Heart left ventricle (tissue), 16 donors: ENCODE measurements around the gene FAM120C. TPM values are rescaled to one million over a fixed set of nuclear protein-coding genes. Genes with fewer than 3 reads are reported as not detected.

Source experiments
- ATAC-seq, 4 donors: fragments of 200-7000 bp; cut with Tn5 transposase; one replicate each; pipeline ENCODE4 v1.9.1; 2020 to 2022; ENCODE audit warnings: moderate library complexity in 4 of 4, mild to moderate bottlenecking in 3 of 4, moderate number of reproducible peaks in 1 of 4
- DNase-seq, 5 donors: peaks; one replicate each; pipeline ENCODE4 v3.0.0-alpha.2; 2020
- H3K27ac ChIP-seq, 12 donors: fragments of 200-600 bp; sonication (generic) in 4 of 12; one replicate each; pipeline versions ENCODE4 v1.5.0 to v1.8.0; 2016 to 2022; ENCODE audit warnings: mild to moderate bottlenecking in 2 of 12
- H3K27me3 ChIP-seq, 9 donors: fragments of 200-600 bp; sonication (generic) in 2 of 9; one replicate each; pipeline versions ENCODE4 v1.5.1 to v1.8.0; 2016 to 2022; ENCODE audit warnings: mild to moderate bottlenecking in 3 of 9
- H3K36me3 ChIP-seq, 9 donors: fragments of 200-600 bp; sonication (generic) in 2 of 9; one replicate each; pipeline versions ENCODE4 v1.5.0 to v1.8.0; 2018 to 2022; ENCODE audit warnings: mild to moderate bottlenecking in 2 of 9
- H3K4me1 ChIP-seq, 12 donors: fragments of 200-600 bp; sonication (generic) in 4 of 12; one replicate each; pipeline versions ENCODE4 v1.5.0 to v1.8.0; 2016 to 2022; ENCODE audit warnings: mild to moderate bottlenecking in 3 of 12
- H3K4me3 ChIP-seq, 12 donors: fragments of 200-600 bp; sonication (generic) in 4 of 12; one replicate each; pipeline versions ENCODE4 v1.5.0 to v1.8.0; 2017 to 2022; ENCODE audit warnings: mild to moderate bottlenecking in 9 of 12, moderate library complexity in 4 of 12
- H3K9me3 ChIP-seq, 12 donors: fragments of 200-600 bp; sonication (generic) in 4 of 12; one replicate each; pipeline versions ENCODE4 v1.5.0 to v1.8.0; 2016 to 2022; ENCODE audit warnings: mild to moderate bottlenecking in 1 of 12
- CTCF ChIP-seq, 12 donors: fragments of 200-600 bp; sonication (generic) in 4 of 12; IDR thresholded peaks; one replicate each; pipeline versions ENCODE4 v1.5.0 to v1.8.0; 2018 to 2022; ENCODE audit warnings: antibody characterized with exemption in 12 of 12, mild to moderate bottlenecking in 5 of 12
- POLR2A ChIP-seq, 2 donors: fragments of 450-650 bp; IDR thresholded peaks; one replicate each; pipeline ENCODE4 v1.6.1; 2017; ENCODE audit warnings: antibody characterized with exemption in 2 of 2, mild to moderate bottlenecking in 2 of 2, moderate library complexity in 2 of 2
- WGBS, 4 donors: extraction: QIAGEN DNeasy Blood & Tissue Kit in 2 of 4; methylation state at CpG; one replicate each; pipeline versions ENCODE4 v1.1.5 to v1.1.7; 2013 to 2018; 5-methylcytosine and 5-hydroxymethylcytosine counted together
- intact Hi-C, 10 donors: fragments of 100-400 bp; cut with DNase I; formaldehyde crosslinking; loops; one replicate each; pipeline versions ENCODE4 v1.11.1 to v1.14.2; 2022
- polyA plus RNA-seq, 2 donors: library from polyadenylated mRNA; stranded (reverse); fragments of 200-250 nt; gene quantifications; one replicate each; pipeline ENCODE4 v1.2.3, GENCODE V29; 2013
- total RNA-seq, 9 donors: library from RNA; depleted of rRNA in 2 of 9; stranded (reverse); fragments of >200 nt in 2 of 9; fragmentation: NEBNext Ultra II Directional in 3 of 9; extraction: Animal tissue kit (Norgen Biotek cat#: 25700) in 3 of 9; gene quantifications; one replicate each; pipeline versions ENCODE4 v1.1.0 to v1.2.4, GENCODE V29; 2016 to 2023
- donor health status: ischemic (EF 13 %, LVEDD 7.1; RV severe dilation, severe dysfunction).
- donor health status: healthy with polysubstance abuse.
- donor health status: DM: no; HTN: yes; CAD: no.
- donor health status: DM: no; HTN: no; CAD: no.
- donor health status: ischemic (EF 25% LVEDD 6.9; RV normal size, moderate dysfunction).
- donor health status: ischemic (EF 25% LVEDD 5.7; RV mildly dilated, moderate dysfunction).
- donor health status: healthy.
- donor health status: DM: yes; HTN: yes; CAD: no.
- donor health status: ischemic (EF 35%, LVEDD 5.7; RV mildly dilated, moderate dysfunction).
- donor health status: nonischemic (EF 11% LVEDD 7.7; RV severe dilation, severe dysfunction).
- donor health status: DM: yes; HTN: yes; CAD: no.
- donor health status: PGD.
- donor health status: ischemic (EF 29% LVEDD 5.4; RV normal size, mild dysfunction).
- donor health status: nonischemic (EF 23%, LVEDD 6.1; RV moderate dilation, normal function).

Gene FAM120C
- total and polyA plus RNA-seq, 11 donors: 2.1 to 8.8 (median 5.8) TPM

GRCh38 chrX:54177306-54177705 is 5.7 kb downstream of the FAM120C start:
- no peak for TF ChIP-seq CTCF (IDR thresholded peaks at IDR 0.05)
- TF ChIP-seq POLR2A (IDR thresholded peaks at IDR 0.05): no peak
- ATAC-seq (no peak), DNase-seq (no peak)
- intact Hi-C loops: no loop called here
- H3K27ac ChIP-seq: peak overlapping the region in 1 of 12 donors; percentile 17
- 66 to 86% (median 75%) methylated on average over 3 of the region's 3 CpGs for WGBS, 4 donors
- H3K9me3 ChIP-seq: no peaks in the 10 kb centered on the region
- peaks cover 0 to 7% (median 0%) of the 10 kb centered on the region in 9 donors for H3K36me3 ChIP-seq
- H3K4me3 ChIP-seq: no peak overlapping the region
- H3K4me1 ChIP-seq: peaks cover 0 to 40% (median 16%) of the 10 kb centered on the region in 12 donors
- H3K27me3 ChIP-seq: no peaks in the 10 kb centered on the region

- Histone ChIP-seq H3K4me3 (no peak overlapping the region), H3K27me3 (peaks cover 0 to 4% (median 0%) of the 10 kb centered on the region in 9 donors), H3K9me3 (no peaks in the 10 kb centered on the region), H3K4me1 (peaks cover 0 to 15% (median 1%) of the 10 kb centered on the region in 12 donors), H3K36me3 (peaks cover 0 to 7% (median 0%) of the 10 kb centered on the region in 9 donors), H3K27ac (no peak overlapping the region)
- DNase-seq (no peak), ATAC-seq (no peak)
- intact Hi-C loops: no loop called here
- TF ChIP-seq CTCF (IDR thresholded peaks at IDR 0.05): no peak
- no peak for TF ChIP-seq POLR2A (IDR thresholded peaks at IDR 0.05)
- WGBS, 4 donors: 70 to 94% (median 81%) methylated on average over 3 of the region's 3 CpGs
Measured at GRCh38 chrX:54173791-54174190, 9.3 kb downstream of the FAM120C start.

- TF ChIP-seq CTCF (IDR thresholded peaks at IDR 0.05) (no peak), POLR2A (IDR thresholded peaks at IDR 0.05) (no peak)
- Histone ChIP-seq H3K27ac (no peak overlapping the region), H3K4me1 (peaks cover 0 to 1% (median 0%) of the 10 kb centered on the region in 12 donors), H3K9me3 (no peaks in the 10 kb centered on the region), H3K36me3 (peaks cover 0 to 7% (median 0%) of the 10 kb centered on the region in 9 donors), H3K27me3 (peaks cover 0 to 4% (median 0%) of the 10 kb centered on the region in 9 donors), H3K4me3 (no peak overlapping the region)
- intact Hi-C loops: no loop called here
- WGBS, 4 donors: 71 to 94% (median 86%) methylated on average over 3 of the region's 3 CpGs
- DNase-seq (no peak), ATAC-seq (no peak)
Measured at GRCh38 chrX:54172455-54172854, 10.6 kb downstream of the FAM120C start.

- H3K9me3 ChIP-seq: no peaks in the 10 kb centered on the region
- WGBS, 4 donors: 77 to 85% (median 82%) methylated on average over 4 of the region's 4 CpGs
- intact Hi-C loops: no loop called here
- peaks cover 0 to 7% (median 0%) of the 10 kb centered on the region in 9 donors for H3K36me3 ChIP-seq
- TF ChIP-seq CTCF (IDR thresholded peaks at IDR 0.05) (no peak), POLR2A (IDR thresholded peaks at IDR 0.05) (no peak)
- ATAC-seq (no peak), DNase-seq (no peak)
- no peak overlapping the region for H3K4me3 ChIP-seq
- peaks cover 0 to 4% (median 0%) of the 10 kb centered on the region in 9 donors for H3K27me3 ChIP-seq
- H3K4me1 ChIP-seq: no peaks in the 10 kb centered on the region
- no peak overlapping the region for H3K27ac ChIP-seq
Measured at GRCh38 chrX:54171527-54172250, 11.4 kb downstream of the FAM120C start.
